Chondrocyte (in vitro differentiated cells): Measurements from ENCODE around the gene RGS16. TPM values are rescaled to one million over a fixed set of nuclear protein-coding genes. Genes with fewer than 3 reads are reported as not detected.

Source experiments
- DNase-seq: peaks from one replicate; pipeline ENCODE4 v3.0.0; 2021; ENCODE audit warnings: mixed read lengths, low spot score
- H3K27ac Mint-ChIP-seq: one replicate; pipeline ENCODE4 v1.8.0; 2021; ENCODE audit warnings: mild to moderate bottlenecking, moderate library complexity, mixed read lengths; ENCODE audit not compliant: unreplicated experiment
- H3K27me3 Mint-ChIP-seq: 2 replicates; pipeline ENCODE4 v1.8.0; 2021; ENCODE audit warnings: low read depth, mixed read lengths
- H3K36me3 Mint-ChIP-seq: 2 replicates; pipeline ENCODE4 v1.8.0; 2021; ENCODE audit warnings: low read depth, mixed read lengths
- H3K4me1 Mint-ChIP-seq: 2 replicates; pipeline ENCODE4 v1.8.0; 2021; ENCODE audit warnings: low read depth, mild to moderate bottlenecking, mixed read lengths
- H3K4me3 Mint-ChIP-seq: one replicate; pipeline ENCODE4 v1.8.0; 2021; ENCODE audit warnings: mild to moderate bottlenecking, moderate library complexity, mixed read lengths; ENCODE audit not compliant: unreplicated experiment
- H3K9me3 Mint-ChIP-seq: 2 replicates; pipeline ENCODE4 v1.8.0; 2021; ENCODE audit warnings: low read depth, mixed read lengths
- CTCF ChIP-seq: fragments of 200-600 bp; sonication (generic); IDR thresholded peaks from 2 replicates; pipeline ENCODE4 v1.5.0; 2021; ENCODE audit warnings: antibody characterized with exemption, mild to moderate bottlenecking, moderate library complexity
- total RNA-seq: library from RNA; stranded (reverse); gene quantifications from 3 replicates; pipeline ENCODE4 v1.2.1, GENCODE V29; 2021

The RGS16 gene
- total RNA-seq, 1 donor from 2014 or later: 7.7 TPM

- Mint-ChIP-seq H3K27me3 (no peaks in the 10 kb centered on the region), H3K9me3 (no peaks in the 10 kb centered on the region), H3K4me1 (no peaks in the 10 kb centered on the region), H3K27ac (no peak overlapping the region), H3K4me3 (no peak overlapping the region), H3K36me3 (no peaks in the 10 kb centered on the region)
- TF ChIP-seq CTCF: no peak
- no peak for DNase-seq
Measured at GRCh38 chr1:182641561-182641960, 37.4 kb upstream of the RGS16 start.

GRCh38 chr1:182639330-182639729, 35.1 kb upstream of the RGS16 start:
- H3K27ac Mint-ChIP-seq: no peak overlapping the region
- TF ChIP-seq CTCF: no peak

GRCh38 chr1:182637769-182638168, 33.6 kb upstream of the RGS16 start:
- Mint-ChIP-seq H3K36me3 (no peaks in the 10 kb centered on the region), H3K27me3 (peaks cover 2% of the 10 kb centered on the region), H3K4me3 (no peak overlapping the region), H3K27ac (no peak overlapping the region), H3K9me3 (no peaks in the 10 kb centered on the region), H3K4me1 (no peaks in the 10 kb centered on the region)
- DNase-seq: no peak
- no peak for TF ChIP-seq CTCF

More at GRCh38 chr1:182639330-182639729, 35.1 kb upstream of the RGS16 start:
- no peaks in the 10 kb centered on the region for H3K9me3 Mint-ChIP-seq
- H3K36me3 Mint-ChIP-seq: no peaks in the 10 kb centered on the region
- H3K4me3 Mint-ChIP-seq: no peak overlapping the region
- DNase-seq: no peak
- peaks cover 2% of the 10 kb centered on the region for H3K27me3 Mint-ChIP-seq
- H3K4me1 Mint-ChIP-seq: no peaks in the 10 kb centered on the region

- Mint-ChIP-seq H3K4me3 (no peak overlapping the region), H3K36me3 (no peaks in the 10 kb centered on the region), H3K27ac (no peak overlapping the region), H3K9me3 (no peaks in the 10 kb centered on the region), H3K4me1 (peaks cover 2% of the 10 kb centered on the region), H3K27me3 (peaks cover 2% of the 10 kb centered on the region)
- TF ChIP-seq CTCF: no peak
- DNase-seq: no peak
Measured at GRCh38 chr1:182635871-182636270, 31.7 kb upstream of the RGS16 start.

GRCh38 chr1:182634306-182635072, 30.3 kb upstream of the RGS16 start:
- Mint-ChIP-seq H3K4me1 (peaks cover 12% of the 10 kb centered on the region), H3K27ac (no peak overlapping the region), H3K4me3 (no peak overlapping the region), H3K36me3 (no peaks in the 10 kb centered on the region), H3K9me3 (no peaks in the 10 kb centered on the region), H3K27me3 (peaks cover 2% of the 10 kb centered on the region)
- DNase-seq: no peak
- no peak for TF ChIP-seq CTCF
